K562 (cell line): ENCODE data around the gene PSMC3IP. TPM values are rescaled to one million over a fixed set of nuclear protein-coding genes. Genes with fewer than 3 reads are reported as not detected.

Experiments used
- CCNT2 ChIP-seq: IDR thresholded peaks from 2 replicates; pipeline ENCODE4 v1.6.1; 2011; ENCODE audit warnings: borderline replicate concordance, low read depth, mild to moderate bottlenecking, moderate library complexity, mixed read lengths, low read length; ENCODE audit not compliant: insufficient read length; ENCODE audit errors: extremely low read depth
- CREM ChIP-seq: IDR thresholded peaks from 2 replicates; pipeline ENCODE4 v1.6.1; 2014; ENCODE audit warnings: antibody characterized with exemption, low read depth
- EZH2 ChIP-seq: IDR thresholded peaks from 2 replicates; pipeline ENCODE4 v1.6.1; 2012; ENCODE audit warnings: low read depth, mild to moderate bottlenecking, inconsistent platforms, low read length, borderline replicate concordance
- FOS ChIP-seq: IDR thresholded peaks from 3 replicates; pipeline ENCODE4 v1.6.1; 2011; ENCODE audit not compliant: insufficient read length; ENCODE audit errors: extremely low read depth
- HINFP ChIP-seq: fragments of 450-650 bp; conservative IDR thresholded peaks from 2 replicates; pipeline ENCODE4 v1.6.1; 2016; ENCODE audit warnings: missing genetic modification characterization, low read depth, mild to moderate bottlenecking, control low read depth, missing compliant biosample characterization
- JUNB ChIP-seq: fragments of 450-650 bp; formaldehyde crosslinking; conservative IDR thresholded peaks from 2 replicates; pipeline ENCODE4 v1.4.0; 2020; ENCODE audit warnings: mild to moderate bottlenecking
- KAT2B ChIP-seq: IDR thresholded peaks from one replicate; pipeline ENCODE4 v1.6.1; 2012; ENCODE audit warnings: low read depth, mild to moderate bottlenecking, control low read depth, inconsistent platforms, low read length, moderate library complexity
- MYBL2 ChIP-seq, 2 experiments: fragments of 450-650 bp in 1 of 2; sonication (generic) in 1 of 2; formaldehyde crosslinking in 1 of 2; IDR thresholded peaks; 2 replicates each; pipeline versions ENCODE4 v1.6.1 to v1.8.1; 2017 to 2022; ENCODE audit warnings: borderline replicate concordance in 1 of 2, inconsistent platforms in 1 of 2, low read depth in 1 of 2, mild to moderate bottlenecking in 1 of 2, missing genetic modification reagents in 1 of 2, moderate library complexity in 1 of 2
- PCBP1 ChIP-seq: fragments of 200-400 bp; formaldehyde crosslinking; IDR thresholded peaks from 2 replicates; pipeline ENCODE4 v1.6.1; 2018; ENCODE audit warnings: mild to moderate bottlenecking, low read depth, low read length; ENCODE audit not compliant: poor library complexity, severe bottlenecking
- PTTG1 ChIP-seq: fragments of 450-650 bp; IDR thresholded peaks from 2 replicates; pipeline ENCODE4 v1.6.1; 2016; ENCODE audit warnings: low read depth, mild to moderate bottlenecking, missing genetic modification characterization, missing compliant biosample characterization
- RCOR1 ChIP-seq, 2 experiments: IDR thresholded peaks; 2 replicates each; pipeline ENCODE4 v1.6.1; 2012; ENCODE audit warnings: low read depth in 2 of 2, low read length in 2 of 2, borderline replicate concordance in 1 of 2, improper control_type of control experiment in 1 of 2
- RFX7 ChIP-seq: fragments of 250-450 bp; sonication (Bioruptor Pico); IDR thresholded peaks from 2 replicates; pipeline ENCODE4 v1.5.1; 2021; ENCODE audit warnings: mild to moderate bottlenecking
- SIN3B ChIP-seq: fragments of 450-650 bp; IDR thresholded peaks from 2 replicates; pipeline ENCODE4 v1.6.1; 2017; ENCODE audit warnings: low read depth, mild to moderate bottlenecking, moderate library complexity
- SMAD1 ChIP-seq: fragments of 150-350 bp; IDR thresholded peaks from 2 replicates; pipeline ENCODE4 v1.6.1; 2014; ENCODE audit warnings: low read length, low read depth; ENCODE audit not compliant: partially characterized antibody
- SMARCA5 ChIP-seq: fragments of 450-650 bp; IDR thresholded peaks from 2 replicates; pipeline ENCODE4 v1.6.1; 2016
- SP2 ChIP-seq: IDR thresholded peaks from 2 replicates; pipeline ENCODE4 v1.6.1; 2011; ENCODE audit warnings: mild to moderate bottlenecking, low read depth, low read length, moderate library complexity; ENCODE audit not compliant: poor library complexity, severe bottlenecking; ENCODE audit errors: extremely low read depth
- TAF9B ChIP-seq: fragments of 450-650 bp; IDR thresholded peaks from 2 replicates; pipeline ENCODE4 v1.6.1; 2018; ENCODE audit warnings: mild to moderate bottlenecking; ENCODE audit not compliant: partially characterized antibody
- TCF15 ChIP-seq: fragments of 250-450 bp; sonication (Bioruptor Pico); IDR thresholded peaks from 2 replicates; pipeline ENCODE4 v1.8.0; 2022; ENCODE audit warnings: moderate library complexity, mild to moderate bottlenecking, inconsistent platforms
- ZBTB8A ChIP-seq: fragments of 450-650 bp; IDR thresholded peaks from 2 replicates; pipeline ENCODE4 v1.6.1; 2018; ENCODE audit warnings: mild to moderate bottlenecking, moderate library complexity; ENCODE audit not compliant: partially characterized antibody
- ZNF561 ChIP-seq: fragments of 450-650 bp; formaldehyde crosslinking; conservative IDR thresholded peaks from 2 replicates; pipeline ENCODE4 v1.4.0; 2020; ENCODE audit warnings: mild to moderate bottlenecking, moderate library complexity
- ZNF707 ChIP-seq: fragments of 250-450 bp; sonication (Bioruptor Pico); conservative IDR thresholded peaks from 2 replicates; pipeline ENCODE4 v1.8.0; 2022; ENCODE audit warnings: inconsistent platforms, mild to moderate bottlenecking, moderate library complexity
- ZNF766 ChIP-seq: fragments of 200-800 bp; sonication (Bioruptor generic); conservative IDR thresholded peaks from 2 replicates; pipeline ENCODE4 v1.6.1; 2016; ENCODE audit warnings: missing genetic modification characterization, missing compliant biosample characterization
- polyA plus RNA-seq, 8 experiments: library from polyadenylated mRNA; depleted of rRNA in 4 of 8; stranded (reverse) in 5 of 8; unstranded in 3 of 8; fragments of >200 nt; fragmentation: Nextera tagmentation in 2 of 8; fragmentation: Illumina TruSeq in 1 of 8; extraction: Ambion mirVana in 2 of 8; extraction: Trizol in 1 of 8; gene quantifications; 2 replicates each; pipeline versions ENCODE4 v1.2.1 to v1.2.3, GENCODE V29; 2011 to 2014; ENCODE audit warnings: inconsistent platforms in 1 of 8, missing spikeins in 1 of 8
- total RNA-seq, 7 experiments: library from RNA; depleted of rRNA in 6 of 7; stranded (reverse); fragments of >200 nt in 6 of 7; fragmentation: Illumina TruSeq in 2 of 7; extraction: Trizol in 2 of 7; gene quantifications; 2 replicates each; pipeline versions ENCODE4 v1.2.1 to v1.2.3, GENCODE V29; 2011 to 2021; ENCODE audit warnings: low replicate concordance in 1 of 7
- TF ChIP-seq, protein P1 (sequence below): sonication (generic); formaldehyde crosslinking; IDR thresholded peaks from 2 replicates; pipeline ENCODE4 v1.8.0; 2023; ENCODE audit warnings: mild to moderate bottlenecking, missing genetic modification reagents

The PSMC3IP gene
- total and polyA plus RNA-seq, 9 of the 15 experiments (the other 6 are each of a cell fraction or from before 2014, with no cell fraction given), result 13.8 to 65.6 (median 32.8) TPM

DNA sequence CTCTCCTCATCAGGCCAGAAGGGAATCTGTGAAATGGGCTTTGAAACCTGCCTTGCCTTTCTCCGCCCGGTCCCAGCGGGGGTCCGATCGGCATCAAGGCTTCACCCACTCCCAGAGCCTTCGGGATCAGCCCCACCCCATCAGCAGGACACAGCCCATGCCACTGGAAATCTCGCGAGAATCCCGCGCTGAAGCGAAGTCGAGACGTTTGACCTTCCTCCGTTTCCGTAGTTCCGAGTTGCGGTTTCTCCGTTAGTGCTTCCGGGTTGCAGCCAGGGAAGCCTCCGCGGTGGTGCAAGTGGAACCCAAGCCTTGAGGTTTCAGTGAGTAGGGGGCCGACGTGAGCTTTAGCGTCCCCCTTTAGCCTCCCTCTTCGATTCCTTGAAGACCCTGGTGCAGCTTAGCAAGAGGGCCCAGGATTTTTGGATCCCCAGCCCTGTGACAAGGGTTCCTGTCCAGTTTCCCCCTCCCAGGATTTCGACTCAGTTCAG, 15.6 kb downstream of the PSMC3IP start, which contains the start of gene COASY (continued):
- TF ChIP-seq, protein P1, sequence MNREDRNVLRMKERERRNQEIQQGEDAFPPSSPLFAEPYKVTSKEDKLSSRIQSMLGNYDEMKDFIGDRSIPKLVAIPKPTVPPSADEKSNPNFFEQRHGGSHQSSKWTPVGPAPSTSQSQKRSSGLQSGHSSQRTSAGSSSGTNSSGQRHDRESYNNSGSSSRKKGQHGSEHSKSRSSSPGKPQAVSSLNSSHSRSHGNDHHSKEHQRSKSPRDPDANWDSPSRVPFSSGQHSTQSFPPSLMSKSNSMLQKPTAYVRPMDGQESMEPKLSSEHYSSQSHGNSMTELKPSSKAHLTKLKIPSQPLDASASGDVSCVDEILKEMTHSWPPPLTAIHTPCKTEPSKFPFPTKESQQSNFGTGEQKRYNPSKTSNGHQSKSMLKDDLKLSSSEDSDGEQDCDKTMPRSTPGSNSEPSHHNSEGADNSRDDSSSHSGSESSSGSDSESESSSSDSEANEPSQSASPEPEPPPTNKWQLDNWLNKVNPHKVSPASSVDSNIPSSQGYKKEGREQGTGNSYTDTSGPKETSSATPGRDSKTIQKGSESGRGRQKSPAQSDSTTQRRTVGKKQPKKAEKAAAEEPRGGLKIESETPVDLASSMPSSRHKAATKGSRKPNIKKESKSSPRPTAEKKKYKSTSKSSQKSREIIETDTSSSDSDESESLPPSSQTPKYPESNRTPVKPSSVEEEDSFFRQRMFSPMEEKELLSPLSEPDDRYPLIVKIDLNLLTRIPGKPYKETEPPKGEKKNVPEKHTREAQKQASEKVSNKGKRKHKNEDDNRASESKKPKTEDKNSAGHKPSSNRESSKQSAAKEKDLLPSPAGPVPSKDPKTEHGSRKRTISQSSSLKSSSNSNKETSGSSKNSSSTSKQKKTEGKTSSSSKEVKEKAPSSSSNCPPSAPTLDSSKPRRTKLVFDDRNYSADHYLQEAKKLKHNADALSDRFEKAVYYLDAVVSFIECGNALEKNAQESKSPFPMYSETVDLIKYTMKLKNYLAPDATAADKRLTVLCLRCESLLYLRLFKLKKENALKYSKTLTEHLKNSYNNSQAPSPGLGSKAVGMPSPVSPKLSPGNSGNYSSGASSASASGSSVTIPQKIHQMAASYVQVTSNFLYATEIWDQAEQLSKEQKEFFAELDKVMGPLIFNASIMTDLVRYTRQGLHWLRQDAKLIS, result no peak
- no peak for TF ChIP-seq RCOR1 (IDR thresholded peaks at IDR 0.05; ENCODE audit: borderline replicate concordance in 1 of 2, low read depth in 2 of 2, low read length in 2 of 2)
- no peak for TF ChIP-seq JUNB (CRISPR knock-in tag)
- no peak for TF ChIP-seq ZNF707 (CRISPR knock-in tag)
- TF ChIP-seq EZH2, result no peak
- TF ChIP-seq ZNF561 (CRISPR knock-in tag), result no peak
- no peak for TF ChIP-seq ZBTB8A
- no peak for TF ChIP-seq TCF15 (CRISPR knock-in tag)
- TF ChIP-seq MYBL2 (IDR thresholded peaks at IDR 0.05; ENCODE audit: low read depth), result no peak
- TF ChIP-seq MYBL2 (CRISPR knock-in tag; IDR thresholded peaks at IDR 0.05; ENCODE audit: borderline replicate concordance), result no peak
- TF ChIP-seq KAT2B, result no peak
- 0 out of 2 replicates have a peak, but pooled peaks have one; percentile 87 for TF ChIP-seq SMARCA5
- no peak for TF ChIP-seq CCNT2
- TF ChIP-seq HINFP (tag), result no peak
- no peak for TF ChIP-seq SMAD1
- no peak for TF ChIP-seq SP2
- TF ChIP-seq RFX7 (CRISPR knock-in tag), result no peak
- peak; percentile 77 for TF ChIP-seq CREM
- no peak for TF ChIP-seq PTTG1 (tag)
- peak; percentile 56; the same call in 1 of the 2 replicates for TF ChIP-seq ZNF766 (CRISPR knock-in tag)
- peak; percentile 66 for TF ChIP-seq TAF9B
- TF ChIP-seq PCBP1, result no peak
- no peak for TF ChIP-seq FOS
- TF ChIP-seq SIN3B, result peak; percentile 92
